ENCODE data around the gene SAMD3.

DNA sequence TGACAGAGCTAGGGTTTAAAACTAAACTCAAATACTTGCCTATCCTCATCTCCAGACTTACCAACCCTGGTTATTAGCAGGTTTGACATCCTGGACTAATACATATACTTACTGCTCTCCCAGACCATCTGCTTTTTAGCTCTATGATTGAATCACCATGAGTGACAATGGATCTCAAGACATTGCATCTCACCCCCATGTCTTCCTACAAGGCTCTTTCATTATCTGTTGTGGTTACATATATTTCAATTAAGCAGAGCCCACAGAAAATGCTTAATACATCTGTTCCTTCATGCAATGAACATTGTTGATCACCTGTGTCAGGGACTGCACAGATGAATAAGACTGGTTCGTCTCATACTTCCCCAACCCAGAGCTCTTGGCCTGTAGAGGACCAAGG, 19.4 kb downstream of the SAMD3 start:
- TF ChIP-seq, protein P1, sequence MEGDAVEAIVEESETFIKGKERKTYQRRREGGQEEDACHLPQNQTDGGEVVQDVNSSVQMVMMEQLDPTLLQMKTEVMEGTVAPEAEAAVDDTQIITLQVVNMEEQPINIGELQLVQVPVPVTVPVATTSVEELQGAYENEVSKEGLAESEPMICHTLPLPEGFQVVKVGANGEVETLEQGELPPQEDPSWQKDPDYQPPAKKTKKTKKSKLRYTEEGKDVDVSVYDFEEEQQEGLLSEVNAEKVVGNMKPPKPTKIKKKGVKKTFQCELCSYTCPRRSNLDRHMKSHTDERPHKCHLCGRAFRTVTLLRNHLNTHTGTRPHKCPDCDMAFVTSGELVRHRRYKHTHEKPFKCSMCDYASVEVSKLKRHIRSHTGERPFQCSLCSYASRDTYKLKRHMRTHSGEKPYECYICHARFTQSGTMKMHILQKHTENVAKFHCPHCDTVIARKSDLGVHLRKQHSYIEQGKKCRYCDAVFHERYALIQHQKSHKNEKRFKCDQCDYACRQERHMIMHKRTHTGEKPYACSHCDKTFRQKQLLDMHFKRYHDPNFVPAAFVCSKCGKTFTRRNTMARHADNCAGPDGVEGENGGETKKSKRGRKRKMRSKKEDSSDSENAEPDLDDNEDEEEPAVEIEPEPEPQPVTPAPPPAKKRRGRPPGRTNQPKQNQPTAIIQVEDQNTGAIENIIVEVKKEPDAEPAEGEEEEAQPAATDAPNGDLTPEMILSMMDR (IDR thresholded peaks at IDR 0.05), result no peak
- no peak for TF ChIP-seq EP300 (IDR thresholded peaks at IDR 0.05)
- TF ChIP-seq POLR2A (IDR thresholded peaks at IDR 0.05), result no peak
